ENCODE data around the gene MINDY4. TPM values are rescaled to one million over a fixed set of nuclear protein-coding genes. Genes with fewer than 3 reads are reported as not detected.

Gene MINDY4
- total RNA-seq, 4 donors from 2014 or later: 4.6 to 14.1 (median 6.8) TPM

- WGBS, 2 donors (ENCODE audit: low coverage in 1 of 2): 84 to 90% methylated on average over 2 to 12 of the region's 12 CpGs
- TF ChIP-seq POLR2AphosphoS5 (IDR thresholded peaks at IDR 0.05) (no peak), CTCF (IDR thresholded peaks at IDR 0.05) (no peak), EP300 (IDR thresholded peaks at IDR 0.05; ENCODE audit: low read depth) (no peak)
- H3K27me3 ChIP-seq: no peaks in the 10 kb centered on the region
- H3K9me3 ChIP-seq: no peaks in the 10 kb centered on the region
- H3K4me3 ChIP-seq: no peak overlapping the region
- intact Hi-C loops (cut with DNase I; ENCODE audit: low total_unique reads): no loop called here
- H3K27ac ChIP-seq: peak overlapping the region; percentile 8 to 75 (median 67)
- H3K36me3 ChIP-seq: no peaks in the 10 kb centered on the region
- no peak for DNase-seq
- in situ Hi-C loops (cut with MboI; ENCODE audit: low pct_ligation_motif_present in 1 of 4, low pct_unique_long_range_greater_than_20kb in 1 of 4, low sequenced_read_pairs in 3 of 4): loop anchor here in 1 of 4 donors (25.0 kb wide), 1 partner anchor 296 kb away; no protein-coding TSS in a partner anchor
- H3K4me1 ChIP-seq: peaks cover 0 to 17% (median 7%) of the 10 kb centered on the region in 4 donors
Observed at GRCh38 chr7:30815951-30816644, 44.9 kb downstream of the MINDY4 start.

GRCh38 chr7:30816645-30817370 is 45.6 kb downstream of the MINDY4 start:
- no peaks in the 10 kb centered on the region for H3K9me3 ChIP-seq
- H3K4me1 ChIP-seq: peaks cover 0 to 17% (median 7%) of the 10 kb centered on the region in 4 donors
- intact Hi-C loops (cut with DNase I; ENCODE audit: low total_unique reads) (no loop called here), in situ Hi-C loops (cut with MboI; ENCODE audit: low pct_ligation_motif_present in 1 of 4, low pct_unique_long_range_greater_than_20kb in 1 of 4, low sequenced_read_pairs in 3 of 4) (loop anchor here in 1 of 4 donors (25.0 kb wide), 1 partner anchor 295 kb away; no protein-coding TSS in a partner anchor)
- no peaks in the 10 kb centered on the region for H3K27me3 ChIP-seq
- 68 to 85% methylated on average over 5 to 6 of the region's 6 CpGs for WGBS, 2 donors (ENCODE audit: low coverage in 1 of 2)
- peak overlapping the region; percentile 8 to 75 (median 67) for H3K27ac ChIP-seq
- no peak for DNase-seq
- H3K36me3 ChIP-seq: no peaks in the 10 kb centered on the region
- H3K4me3 ChIP-seq: no peak overlapping the region
- TF ChIP-seq POLR2AphosphoS5 (IDR thresholded peaks at IDR 0.05): no peak
- TF ChIP-seq POLR2A (IDR thresholded peaks at IDR 0.05): no peak
- no peak for TF ChIP-seq CTCF (IDR thresholded peaks at IDR 0.05)
- no peak for TF ChIP-seq EP300 (IDR thresholded peaks at IDR 0.05; ENCODE audit: low read depth)

- Histone ChIP-seq H3K27ac (peak overlapping the region in 3 of 4 donors; percentile 8 to 68 (median 66)), H3K36me3 (no peaks in the 10 kb centered on the region), H3K27me3 (no peaks in the 10 kb centered on the region), H3K4me1 (peaks cover 0 to 17% (median 7%) of the 10 kb centered on the region in 4 donors), H3K9me3 (no peaks in the 10 kb centered on the region), H3K4me3 (no peak overlapping the region)
- TF ChIP-seq POLR2AphosphoS5 (IDR thresholded peaks at IDR 0.05): no peak
- TF ChIP-seq POLR2A (IDR thresholded peaks at IDR 0.05): no peak
- TF ChIP-seq CTCF (IDR thresholded peaks at IDR 0.05): no peak
- TF ChIP-seq EP300 (IDR thresholded peaks at IDR 0.05; ENCODE audit: low read depth): no peak
- 96% methylated on average over 7 of the region's 7 CpGs; no CpG with 5 or more reads in 1 of the 2 donors for WGBS, 2 donors (ENCODE audit: low coverage in 1 of 2)
- in situ Hi-C loops (cut with MboI; ENCODE audit: low pct_ligation_motif_present in 1 of 4, low pct_unique_long_range_greater_than_20kb in 1 of 4, low sequenced_read_pairs in 3 of 4) (loop anchor here in 1 of 4 donors (25.0 kb wide), 1 partner anchor 295 kb away; no protein-coding TSS in a partner anchor), intact Hi-C loops (cut with DNase I; ENCODE audit: low total_unique reads) (no loop called here)
- DNase-seq: no peak
Observed at GRCh38 chr7:30817371-30817767, 46.2 kb downstream of the MINDY4 start.

All from transverse colon (tissue), 4 donors.